ENCODE results near the gene RBX1.

Gene RBX1

DNA sequence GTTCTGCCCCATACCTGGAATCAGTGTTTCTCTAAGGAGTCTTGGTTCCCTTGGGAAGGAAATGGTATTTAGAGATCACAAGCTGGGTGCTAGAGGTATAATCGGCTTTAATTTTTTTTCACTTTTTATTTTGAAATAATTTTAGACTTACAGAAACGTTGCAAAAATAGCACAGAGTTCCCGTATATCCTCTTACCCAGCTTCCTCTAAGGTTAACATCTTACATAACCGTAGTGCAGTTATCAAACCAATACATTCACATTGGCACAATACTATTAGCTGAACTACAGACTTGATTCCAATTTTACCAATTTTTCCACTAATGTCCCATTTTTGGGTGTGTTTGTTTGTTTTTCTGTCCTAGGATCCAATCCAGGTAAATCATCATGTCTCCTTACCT, 63.8 kb downstream of the RBX1 start:
- DNase-seq, result no peak
- H3K4me2 ChIP-seq (ENCODE audit: insufficient read depth, low read length), result no peak overlapping the region

DNA sequence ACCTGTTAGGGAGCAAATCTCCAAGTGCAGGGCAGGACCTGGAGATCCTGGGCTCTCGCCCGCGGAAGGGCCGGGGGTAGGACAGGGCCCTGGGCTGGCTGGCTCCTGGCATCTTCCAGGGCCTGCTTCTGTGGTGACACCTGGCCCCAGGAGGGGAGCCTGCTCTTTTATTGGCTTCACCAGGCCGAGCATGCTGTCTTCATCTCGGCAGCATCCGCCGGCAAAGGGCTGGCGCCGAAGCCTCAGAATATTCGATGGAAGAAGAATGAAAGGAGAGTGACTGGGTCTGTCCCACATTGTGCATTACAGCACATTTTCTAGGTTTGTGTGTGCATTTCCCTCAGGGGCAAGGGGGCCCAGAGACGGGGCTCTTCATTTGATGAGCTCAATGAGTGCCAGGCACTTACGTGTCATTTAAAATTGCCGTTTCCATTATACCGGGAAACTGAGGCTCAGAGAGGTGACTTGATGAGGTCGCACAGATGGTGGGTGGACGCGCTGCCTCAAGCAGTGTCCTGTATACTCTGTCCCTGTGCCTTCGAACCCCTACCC, 70.0 kb downstream of the RBX1 start:
- peaks cover 3% of the 10 kb centered on the region for H3K27me3 ChIP-seq (ENCODE audit: insufficient read depth, low read length, poor library complexity)
- H3K9ac ChIP-seq (ENCODE audit: low read depth, low read length), result peak overlapping the region; percentile 83
- no peaks in the 10 kb centered on the region for H3K9me3 ChIP-seq (ENCODE audit: insufficient read depth, low read length, severe bottlenecking)
- H3K4me3 ChIP-seq (ENCODE audit: low read depth in 1 of 2, low read length in 2 of 2), result peak overlapping the region; percentile 81 to 92
- ATAC-seq (ENCODE audit: insufficient read depth, low read depth) (no peak), DNase-seq (peak; percentile 14)
- H2AFZ ChIP-seq (ENCODE audit: low read depth, low read length), result peak overlapping the region; percentile 94
- no peaks in the 10 kb centered on the region for H4K20me1 ChIP-seq (ENCODE audit: insufficient read depth, low read length)
- H3K4me1 ChIP-seq (ENCODE audit: insufficient read depth, low read length), result peaks cover 26% of the 10 kb centered on the region
- no peak for TF ChIP-seq EZH2 (IDR thresholded peaks at IDR 0.05; ENCODE audit: borderline replicate concordance, low read depth, low read length, severe bottlenecking)
- TF ChIP-seq, protein P1, sequence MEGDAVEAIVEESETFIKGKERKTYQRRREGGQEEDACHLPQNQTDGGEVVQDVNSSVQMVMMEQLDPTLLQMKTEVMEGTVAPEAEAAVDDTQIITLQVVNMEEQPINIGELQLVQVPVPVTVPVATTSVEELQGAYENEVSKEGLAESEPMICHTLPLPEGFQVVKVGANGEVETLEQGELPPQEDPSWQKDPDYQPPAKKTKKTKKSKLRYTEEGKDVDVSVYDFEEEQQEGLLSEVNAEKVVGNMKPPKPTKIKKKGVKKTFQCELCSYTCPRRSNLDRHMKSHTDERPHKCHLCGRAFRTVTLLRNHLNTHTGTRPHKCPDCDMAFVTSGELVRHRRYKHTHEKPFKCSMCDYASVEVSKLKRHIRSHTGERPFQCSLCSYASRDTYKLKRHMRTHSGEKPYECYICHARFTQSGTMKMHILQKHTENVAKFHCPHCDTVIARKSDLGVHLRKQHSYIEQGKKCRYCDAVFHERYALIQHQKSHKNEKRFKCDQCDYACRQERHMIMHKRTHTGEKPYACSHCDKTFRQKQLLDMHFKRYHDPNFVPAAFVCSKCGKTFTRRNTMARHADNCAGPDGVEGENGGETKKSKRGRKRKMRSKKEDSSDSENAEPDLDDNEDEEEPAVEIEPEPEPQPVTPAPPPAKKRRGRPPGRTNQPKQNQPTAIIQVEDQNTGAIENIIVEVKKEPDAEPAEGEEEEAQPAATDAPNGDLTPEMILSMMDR (IDR thresholded peaks at IDR 0.05; ENCODE audit: borderline replicate concordance, extremely low read depth, low read length, poor library complexity, severe bottlenecking), result no peak
- H3K79me2 ChIP-seq (ENCODE audit: insufficient read depth, low read length), result no peaks in the 10 kb centered on the region
- peak overlapping the region; percentile 73 for H3K27ac ChIP-seq (ENCODE audit: low read length)
- H3K36me3 ChIP-seq (ENCODE audit: insufficient read depth, low read length), result no peaks in the 10 kb centered on the region
- H3K4me2 ChIP-seq (ENCODE audit: insufficient read depth, low read length), result peak overlapping the region; percentile 99

More for the DNA sequence above, 63.8 kb downstream of the RBX1 start:
- no peak for ATAC-seq (ENCODE audit: insufficient read depth, low read depth)
- H3K36me3 ChIP-seq (ENCODE audit: insufficient read depth, low read length), result no peaks in the 10 kb centered on the region
- no peaks in the 10 kb centered on the region for H3K79me2 ChIP-seq (ENCODE audit: insufficient read depth, low read length)
- H3K4me3 ChIP-seq (ENCODE audit: low read depth in 1 of 2, low read length in 2 of 2), result no peak overlapping the region
- H3K27me3 ChIP-seq (ENCODE audit: insufficient read depth, low read length, poor library complexity), result no peaks in the 10 kb centered on the region
- no peaks in the 10 kb centered on the region for H3K9me3 ChIP-seq (ENCODE audit: insufficient read depth, low read length, severe bottlenecking)
- H3K27ac ChIP-seq (ENCODE audit: low read length), result no peak overlapping the region
- no peak overlapping the region for H2AFZ ChIP-seq (ENCODE audit: low read depth, low read length)
- no peak for TF ChIP-seq EZH2 (IDR thresholded peaks at IDR 0.05; ENCODE audit: borderline replicate concordance, low read depth, low read length, severe bottlenecking)
- H3K9ac ChIP-seq (ENCODE audit: low read depth, low read length), result no peak overlapping the region
- no peaks in the 10 kb centered on the region for H3K4me1 ChIP-seq (ENCODE audit: insufficient read depth, low read length)
- no peaks in the 10 kb centered on the region for H4K20me1 ChIP-seq (ENCODE audit: insufficient read depth, low read length)

DNA sequence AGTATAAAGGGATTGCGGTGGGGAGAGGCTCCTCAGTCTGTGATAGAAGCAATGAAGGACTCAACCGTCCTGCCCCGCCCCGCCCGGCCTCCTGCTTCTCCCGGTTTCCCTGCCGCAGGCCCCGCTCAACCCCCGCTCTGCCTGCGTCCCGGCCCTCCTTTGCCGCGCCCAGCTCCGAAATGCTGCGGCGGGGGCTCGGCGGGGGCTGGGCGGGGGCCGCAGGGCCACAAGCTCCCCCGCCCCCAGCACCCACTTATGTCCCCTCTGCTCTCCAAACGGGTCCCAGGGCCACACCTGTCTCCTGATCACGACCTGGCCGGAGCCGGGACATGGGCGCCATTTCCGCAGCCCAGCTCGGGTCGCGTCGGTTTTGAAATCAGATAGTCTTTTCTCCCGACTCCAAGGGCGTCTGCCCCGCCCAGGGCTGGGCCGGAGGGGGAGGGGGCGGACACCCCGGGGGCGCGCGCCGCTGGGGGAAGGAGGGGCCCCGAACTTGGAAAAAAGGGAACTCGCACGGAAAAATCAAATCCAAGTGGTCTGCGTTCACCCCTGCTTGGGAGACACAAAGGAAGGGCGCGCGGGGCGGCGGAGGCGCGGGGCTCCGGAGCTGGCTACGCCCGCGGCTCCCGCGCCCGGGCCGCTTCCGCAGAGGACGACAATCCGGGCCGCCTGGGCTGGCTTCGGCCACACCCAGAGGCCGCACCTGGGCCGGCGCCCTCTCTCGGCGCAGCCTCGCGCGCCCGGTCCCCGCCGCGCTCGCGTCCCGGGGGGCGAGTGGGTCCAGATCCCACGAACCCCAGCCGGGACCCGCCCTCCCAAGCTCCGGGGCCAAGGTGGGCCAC, 70.7 kb downstream of the RBX1 start:
- TF ChIP-seq, protein P1 (IDR thresholded peaks at IDR 0.05; ENCODE audit: borderline replicate concordance, extremely low read depth, low read length, poor library complexity, severe bottlenecking), result no peak
- no peak for TF ChIP-seq EZH2 (IDR thresholded peaks at IDR 0.05; ENCODE audit: borderline replicate concordance, low read depth, low read length, severe bottlenecking)
- H3K36me3 ChIP-seq (ENCODE audit: insufficient read depth, low read length), result no peaks in the 10 kb centered on the region
- H3K79me2 ChIP-seq (ENCODE audit: insufficient read depth, low read length), result no peaks in the 10 kb centered on the region
- H3K4me3 ChIP-seq (ENCODE audit: low read depth in 1 of 2, low read length in 2 of 2), result peak overlapping the region; percentile 81 to 92
- H3K4me1 ChIP-seq (ENCODE audit: insufficient read depth, low read length), result peaks cover 26% of the 10 kb centered on the region
- peaks cover 3% of the 10 kb centered on the region for H3K27me3 ChIP-seq (ENCODE audit: insufficient read depth, low read length, poor library complexity)
- peak overlapping the region; percentile 99 for H3K4me2 ChIP-seq (ENCODE audit: insufficient read depth, low read length)
- DNase-seq (peak; percentile 69), ATAC-seq (ENCODE audit: insufficient read depth, low read depth) (peak; percentile 53)
- no peaks in the 10 kb centered on the region for H3K9me3 ChIP-seq (ENCODE audit: insufficient read depth, low read length, severe bottlenecking)
- peak overlapping the region; percentile 83 for H3K9ac ChIP-seq (ENCODE audit: low read depth, low read length)
- H3K27ac ChIP-seq (ENCODE audit: low read length), result peak overlapping the region; percentile 73
- H4K20me1 ChIP-seq (ENCODE audit: insufficient read depth, low read length), result no peaks in the 10 kb centered on the region
- peak overlapping the region; percentile 94 for H2AFZ ChIP-seq (ENCODE audit: low read depth, low read length)

Data from DND-41 (cell line).